Prostate gland (tissue), 2 donors: ENCODE data around the gene GSG1L.

Experiments used
- CTCF ChIP-seq, 4 experiments: fragments of 200-600 bp in 2 of 4; fragments of 450-650 bp in 2 of 4; sonication (generic) in 2 of 4; IDR thresholded peaks; 1 replicate in 3 of 4; 2 replicates in 1 of 4; pipeline ENCODE4 v1.5.1; 2016 to 2019; ENCODE audit warnings: antibody characterized with exemption in 4 of 4, mild to moderate bottlenecking in 2 of 4, moderate library complexity in 2 of 4
- POLR2A ChIP-seq: fragments of 450-650 bp; IDR thresholded peaks from one replicate; pipeline ENCODE4 v1.6.1; 2016; ENCODE audit warnings: antibody characterized with exemption, mild to moderate bottlenecking

GRCh38 chr16:27839419-27839818 is 224.1 kb downstream of the GSG1L start:
- no peak for TF ChIP-seq POLR2A
- TF ChIP-seq CTCF (IDR thresholded peaks at IDR 0.05) = no peak
